GM06990 (cell line): ENCODE data around the gene SEMA6A.

ENCODE experiments used
- DNase-seq: peaks from one replicate; pipeline ENCODE4 v3.0.0-alpha.2; 2011; ENCODE audit not compliant: insufficient read length; ENCODE audit errors: extremely low read depth
- H3K27me3 ChIP-seq: replicated peaks from 2 replicates; pipeline ENCODE4 v1.6.0; 2011; ENCODE audit warnings: low read length; ENCODE audit not compliant: control insufficient read depth, insufficient read depth
- H3K36me3 ChIP-seq: 2 replicates; pipeline ENCODE4 v1.5.1; 2011; ENCODE audit warnings: low read length; ENCODE audit not compliant: control insufficient read depth, insufficient read depth
- H3K4me3 ChIP-seq: replicated peaks from 2 replicates; pipeline ENCODE4 v1.5.1; 2011; ENCODE audit warnings: low read depth, mild to moderate bottlenecking, control low read depth, low read length
- CTCF ChIP-seq: IDR thresholded peaks from 2 replicates; pipeline ENCODE4 v1.5.1; 2011; ENCODE audit warnings: low read length, control low read depth, mild to moderate bottlenecking, inconsistent platforms; ENCODE audit not compliant: insufficient read depth, poor library complexity, severe bottlenecking

SEMA6A gene

GRCh38 chr5:116495786-116496357 lies 78.8 kb downstream of the SEMA6A start:
- Histone ChIP-seq H3K4me3 (no peak overlapping the region), H3K36me3 (no peaks in the 10 kb centered on the region), H3K27me3 (no peaks in the 10 kb centered on the region; the same call in 1 of the 2 replicates)
- TF ChIP-seq CTCF, result no peak
- DNase-seq, result no peak

GRCh38 chr5:116494784-116495450 lies 79.7 kb downstream of the SEMA6A start:
- DNase-seq, result no peak
- TF ChIP-seq CTCF, result no peak
- no peaks in the 10 kb centered on the region for H3K36me3 ChIP-seq
- H3K4me3 ChIP-seq, result no peak overlapping the region
- no peaks in the 10 kb centered on the region; the same call in 1 of the 2 replicates for H3K27me3 ChIP-seq

- Histone ChIP-seq H3K4me3 (no peak overlapping the region), H3K27me3 (no peaks in the 10 kb centered on the region; the same call in 1 of the 2 replicates), H3K36me3 (no peaks in the 10 kb centered on the region)
- no peak for TF ChIP-seq CTCF
- no peak for DNase-seq
Observed at GRCh38 chr5:116492776-116493175, 81.8 kb downstream of the SEMA6A start.

GRCh38 chr5:116492016-116492623 lies 82.5 kb downstream of the SEMA6A start:
- H3K27me3 ChIP-seq, result no peaks in the 10 kb centered on the region
- no peak for TF ChIP-seq CTCF
- H3K36me3 ChIP-seq, result no peaks in the 10 kb centered on the region
- no peak for DNase-seq
- no peak overlapping the region for H3K4me3 ChIP-seq

- no peak for TF ChIP-seq CTCF
- no peak for DNase-seq
- no peaks in the 10 kb centered on the region for H3K36me3 ChIP-seq
- H3K4me3 ChIP-seq, result no peak overlapping the region
- no peaks in the 10 kb centered on the region for H3K27me3 ChIP-seq
Observed at GRCh38 chr5:116488356-116489041, 86.1 kb downstream of the SEMA6A start.
